Endodermal cell (in vitro differentiated cells): Measurements from ENCODE around the gene ZNF83. TPM values are rescaled to one million over a fixed set of nuclear protein-coding genes. Genes with fewer than 3 reads are reported as not detected.
"Not testable (repeated sequence)": the region's sequence is repeated elsewhere in the genome, so short reads cannot be mapped to it uniquely, and the experiment has no call there.

Experiments
- DNase-seq: peaks from one replicate; pipeline ENCODE4 v3.0.0-alpha.2; 2017
- H3K27ac ChIP-seq: 2 replicates; pipeline ENCODE4 v1.5.1; 2013; ENCODE audit warnings: mild to moderate bottlenecking, low read depth, low read length, moderate library complexity
- H3K27me3 ChIP-seq: 2 replicates; pipeline ENCODE4 v1.6.1; 2013; ENCODE audit warnings: mild to moderate bottlenecking, low read length, moderate library complexity; ENCODE audit not compliant: insufficient read depth, control insufficient read depth, poor library complexity, severe bottlenecking
- H3K36me3 ChIP-seq: 2 replicates; pipeline ENCODE4 v1.7.0; 2013; ENCODE audit warnings: mild to moderate bottlenecking, low read length, moderate library complexity; ENCODE audit not compliant: control insufficient read depth, insufficient read depth
- H3K4me1 ChIP-seq: one replicate; pipeline ENCODE4 v1.7.0; 2013; ENCODE audit warnings: low read length; ENCODE audit not compliant: control insufficient read depth, insufficient read depth
- H3K4me3 ChIP-seq: 2 replicates; pipeline ENCODE4 v1.5.1; 2013; ENCODE audit warnings: mild to moderate bottlenecking, low read length, moderate library complexity
- H3K9ac ChIP-seq: 2 replicates; pipeline ENCODE4 v1.6.1; 2013; ENCODE audit warnings: mild to moderate bottlenecking, low read length, moderate library complexity; ENCODE audit not compliant: poor library complexity, severe bottlenecking; ENCODE audit errors: extremely low read depth
- H3K9me3 ChIP-seq: 2 replicates; pipeline ENCODE4 v1.6.1; 2013; ENCODE audit warnings: mild to moderate bottlenecking, low read length, moderate library complexity; ENCODE audit not compliant: control insufficient read depth
- H3K27ac Mint-ChIP-seq: 2 replicates; pipeline ENCODE4 v1.8.0; 2020; ENCODE audit warnings: mixed read lengths
- H3K27me3 Mint-ChIP-seq: 2 replicates; pipeline ENCODE4 v1.8.0; 2021; ENCODE audit warnings: mild to moderate bottlenecking, mixed read lengths; ENCODE audit not compliant: insufficient read depth
- H3K36me3 Mint-ChIP-seq: 2 replicates; pipeline ENCODE4 v1.8.0; 2020; ENCODE audit warnings: low read depth, mixed read lengths
- H3K4me1 Mint-ChIP-seq: 2 replicates; pipeline ENCODE4 v1.8.0; 2020; ENCODE audit warnings: mixed read lengths
- H3K4me3 Mint-ChIP-seq: 2 replicates; pipeline ENCODE4 v1.8.0; 2020; ENCODE audit warnings: mild to moderate bottlenecking, moderate library complexity, mixed read lengths
- H3K9me3 Mint-ChIP-seq: 2 replicates; pipeline ENCODE4 v1.8.0; 2020; ENCODE audit warnings: mild to moderate bottlenecking, mixed read lengths
- WGBS, 2 experiments: methylation state at CpG; one replicate each; pipeline versions ENCODE4 v1.1.5 to v1.1.7; 2013; ENCODE audit warnings: missing lambda C conversion rate in 2 of 2, mixed read lengths in 1 of 2; ENCODE audit not compliant: insufficient coverage in 1 of 2, insufficient read length in 1 of 2; 5-methylcytosine and 5-hydroxymethylcytosine counted together
- total RNA-seq, 2 donors: library from RNA; stranded (reverse); fragmentation: NEBNext Ultra II Directional in 1 of 2; extraction: Animal tissue kit (Norgen Biotek cat#: 25700) in 1 of 2; gene quantifications; 2 replicates in 1 of 2; 3 replicates in 1 of 2; pipeline ENCODE4 v1.2.1, GENCODE V29; 2021
- TF ChIP-seq, protein P1 (sequence below): fragments of 200-600 bp; sonication (generic); conservative IDR thresholded peaks from 2 replicates; pipeline ENCODE4 v1.5.0; 2021; ENCODE audit warnings: antibody characterized with exemption, mild to moderate bottlenecking

Gene ZNF83
- total RNA-seq, 2 donors from 2014 or later, result 59.0 to 88.7 TPM

DNA sequence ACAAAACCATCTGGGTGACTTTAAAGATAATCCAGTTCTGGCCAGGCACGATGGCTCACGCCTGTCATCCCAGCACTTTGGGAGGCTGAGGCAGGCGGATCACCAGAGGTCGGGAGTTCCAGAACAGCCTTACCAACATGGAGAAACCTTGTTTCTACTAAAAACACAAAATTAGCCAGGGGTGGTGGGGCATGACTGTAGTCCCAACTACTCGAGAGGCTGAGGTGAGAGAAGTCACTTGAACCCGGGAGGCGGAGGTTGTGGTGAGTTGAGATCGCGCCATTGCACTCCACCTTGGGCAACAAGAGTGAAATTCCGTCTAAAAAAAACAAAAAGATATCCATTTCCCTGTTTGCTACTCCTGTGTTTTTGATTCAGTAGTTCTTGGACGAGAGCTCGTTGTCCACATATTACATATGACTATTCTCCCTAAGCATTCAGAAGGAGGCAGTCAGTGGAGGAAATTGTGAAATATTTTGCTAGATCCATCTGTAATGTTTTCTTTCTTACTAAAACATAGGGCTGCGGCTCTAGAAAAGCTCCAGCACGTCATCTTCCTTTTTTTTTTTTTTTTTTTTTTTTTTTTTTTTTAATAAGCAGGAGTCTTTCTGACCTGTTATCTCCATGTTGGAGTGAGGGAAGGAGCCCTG lies 34.5 kb downstream of the ZNF83 start:
- H3K27me3 Mint-ChIP-seq, result no peaks in the 10 kb centered on the region
- Histone ChIP-seq H3K36me3 (peaks cover 32% of the 10 kb centered on the region), H3K9ac (no peak overlapping the region), H3K27ac (no peak overlapping the region), H3K27me3 (no peaks in the 10 kb centered on the region), H3K4me1 (peaks cover 4% of the 10 kb centered on the region), H3K4me3 (no peak overlapping the region), H3K9me3 (peaks cover 8% of the 10 kb centered on the region)
- no peak for DNase-seq
- H3K27ac Mint-ChIP-seq, result no peak overlapping the region
- peaks cover 44% of the 10 kb centered on the region for H3K36me3 Mint-ChIP-seq
- peaks cover 37% of the 10 kb centered on the region for H3K4me1 Mint-ChIP-seq
- no peaks in the 10 kb centered on the region for H3K9me3 Mint-ChIP-seq
- 91 to 93% methylated on average over 10 to 14 of the region's 14 CpGs for WGBS, 2 experiments
- TF ChIP-seq, protein P1, sequence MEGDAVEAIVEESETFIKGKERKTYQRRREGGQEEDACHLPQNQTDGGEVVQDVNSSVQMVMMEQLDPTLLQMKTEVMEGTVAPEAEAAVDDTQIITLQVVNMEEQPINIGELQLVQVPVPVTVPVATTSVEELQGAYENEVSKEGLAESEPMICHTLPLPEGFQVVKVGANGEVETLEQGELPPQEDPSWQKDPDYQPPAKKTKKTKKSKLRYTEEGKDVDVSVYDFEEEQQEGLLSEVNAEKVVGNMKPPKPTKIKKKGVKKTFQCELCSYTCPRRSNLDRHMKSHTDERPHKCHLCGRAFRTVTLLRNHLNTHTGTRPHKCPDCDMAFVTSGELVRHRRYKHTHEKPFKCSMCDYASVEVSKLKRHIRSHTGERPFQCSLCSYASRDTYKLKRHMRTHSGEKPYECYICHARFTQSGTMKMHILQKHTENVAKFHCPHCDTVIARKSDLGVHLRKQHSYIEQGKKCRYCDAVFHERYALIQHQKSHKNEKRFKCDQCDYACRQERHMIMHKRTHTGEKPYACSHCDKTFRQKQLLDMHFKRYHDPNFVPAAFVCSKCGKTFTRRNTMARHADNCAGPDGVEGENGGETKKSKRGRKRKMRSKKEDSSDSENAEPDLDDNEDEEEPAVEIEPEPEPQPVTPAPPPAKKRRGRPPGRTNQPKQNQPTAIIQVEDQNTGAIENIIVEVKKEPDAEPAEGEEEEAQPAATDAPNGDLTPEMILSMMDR, result no peak
- peak overlapping the region; percentile 80 for H3K4me3 Mint-ChIP-seq

DNA sequence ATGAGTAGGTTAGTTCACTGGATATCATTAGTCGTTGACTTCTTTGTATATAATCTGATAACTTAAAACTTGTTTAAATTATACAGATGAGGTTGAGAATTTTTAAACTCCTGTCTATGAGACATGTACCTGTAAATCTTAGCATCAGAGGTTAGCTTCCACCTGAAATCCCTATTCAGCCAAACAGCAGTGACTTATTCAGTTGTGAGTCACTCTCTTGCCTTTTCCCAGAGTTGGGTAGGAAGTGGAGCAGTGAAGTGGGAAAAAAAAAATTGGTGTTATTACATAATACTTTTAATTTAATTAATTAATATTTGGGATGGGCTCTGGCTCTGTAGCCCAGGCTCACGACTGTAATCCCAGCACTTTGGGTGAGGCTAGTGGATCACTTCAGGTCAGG lies 35.2 kb downstream of the ZNF83 start:
- H3K36me3 ChIP-seq, result peaks cover 29% of the 10 kb centered on the region
- Mint-ChIP-seq H3K4me3 (peak overlapping the region; percentile 80), H3K36me3 (peaks cover 49% of the 10 kb centered on the region), H3K27me3 (no peaks in the 10 kb centered on the region), H3K4me1 (peaks cover 37% of the 10 kb centered on the region), H3K9me3 (no peaks in the 10 kb centered on the region), H3K27ac (no peak overlapping the region)
- H3K27ac ChIP-seq, result no peak overlapping the region
- no peak for DNase-seq
- H3K9ac ChIP-seq, result no peak overlapping the region
- WGBS, 2 experiments, result 86 to 98% methylated on average over 1 to 2 of the region's 2 CpGs
- H3K9me3 ChIP-seq, result peaks cover 15% of the 10 kb centered on the region
- TF ChIP-seq, protein P1, result no peak
- no peaks in the 10 kb centered on the region for H3K27me3 ChIP-seq
- H3K4me1 ChIP-seq, result peaks cover 4% of the 10 kb centered on the region
- peak overlapping the region; percentile 97 for H3K4me3 ChIP-seq

DNA sequence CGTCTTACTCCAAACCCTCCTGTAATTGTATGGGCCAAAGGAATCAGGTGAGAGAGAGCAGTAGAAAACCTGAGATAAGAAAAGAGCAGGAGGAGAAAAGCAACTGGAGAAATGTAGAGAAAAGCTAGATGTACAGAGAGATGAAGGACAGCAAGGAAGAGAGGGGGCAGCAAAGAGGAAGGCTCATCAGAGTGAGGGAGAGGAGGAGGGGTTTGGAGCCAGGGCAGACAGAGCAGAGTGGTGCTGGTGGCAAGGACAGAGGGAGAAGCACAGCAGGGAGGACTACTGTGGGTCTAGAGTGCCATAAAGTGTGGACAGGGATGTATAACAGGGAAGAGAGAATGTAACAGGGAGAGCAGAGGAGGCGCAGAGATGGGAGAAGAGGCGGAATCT lies 36.2 kb downstream of the ZNF83 start:
- not testable (repeated sequence) for H3K27me3 Mint-ChIP-seq, H3K27me3 ChIP-seq, H3K4me1 ChIP-seq, H3K9me3 Mint-ChIP-seq, H3K27ac ChIP-seq
- H3K9me3 ChIP-seq, result peaks cover 24% of the 10 kb centered on the region
- Mint-ChIP-seq H3K4me3 (peak overlapping the region; percentile 80), H3K36me3 (peaks cover 58% of the 10 kb centered on the region), H3K4me1 (peaks cover 37% of the 10 kb centered on the region), H3K27ac (peak overlapping the region; percentile 86)
- 58 to 100% methylated on average over 2 to 3 of the region's 3 CpGs for WGBS, 2 experiments
- peak overlapping the region; percentile 97 for H3K4me3 ChIP-seq
- H3K9ac ChIP-seq, result peak overlapping the region; percentile 71
- peak; percentile 59 for DNase-seq
- TF ChIP-seq, protein P1, result peak; percentile 56
- peaks cover 38% of the 10 kb centered on the region for H3K36me3 ChIP-seq
